Thoracic aorta (tissue), 2 donors: ENCODE measurements around the gene SH3BP1. TPM values are rescaled to one million over a fixed set of nuclear protein-coding genes. Genes with fewer than 3 reads are reported as not detected.
"Not testable (repeated sequence)": the region's sequence is repeated elsewhere in the genome, so short reads cannot be mapped to it uniquely, and the experiment has no call there.

Experiments
- ATAC-seq: fragments of 150-250 bp; one replicate; pipeline ENCODE4 v1.8.0; 2017; ENCODE audit warnings: low read depth; ENCODE audit not compliant: insufficient number of reproducible peaks, low FRiP score
- DNase-seq: peaks from one replicate; pipeline ENCODE4 v3.0.0-alpha.2; 2020; ENCODE audit warnings: low spot score
- H3K27ac ChIP-seq, 2 donors: fragments of 200-600 bp; sonication (generic); 1 replicate in 1 of 2; 2 replicates in 1 of 2; pipeline ENCODE4 v1.5.1; 2016; ENCODE audit warnings: mild to moderate bottlenecking in 2 of 2, moderate library complexity in 2 of 2
- H3K27me3 ChIP-seq: fragments of 200-600 bp; sonication (generic); replicated peaks from 2 replicates; pipeline ENCODE4 v1.6.0; 2016; ENCODE audit warnings: mild to moderate bottlenecking; ENCODE audit not compliant: insufficient read depth
- H3K36me3 ChIP-seq: fragments of 200-600 bp; sonication (generic); one replicate; pipeline ENCODE4 v1.5.1; 2016
- H3K4me1 ChIP-seq, 2 donors: fragments of 200-600 bp; sonication (generic); 1 replicate in 1 of 2; 2 replicates in 1 of 2; pipeline versions ENCODE4 v1.5.1 to v1.6.0; 2016; ENCODE audit warnings: low read depth in 2 of 2, mild to moderate bottlenecking in 1 of 2; ENCODE audit not compliant: control insufficient read depth in 1 of 2
- H3K4me3 ChIP-seq: fragments of 200-600 bp; sonication (generic); 2 replicates; pipeline ENCODE4 v1.5.1; 2016; ENCODE audit warnings: mild to moderate bottlenecking
- H3K9me3 ChIP-seq: fragments of 200-600 bp; sonication (generic); 2 replicates; pipeline ENCODE4 v1.5.1; 2016
- total RNA-seq, 2 donors: library from RNA; depleted of rRNA; stranded (reverse); fragments of >200 nt; gene quantifications; one replicate each; pipeline versions ENCODE4 v1.1.0 to v1.2.3, GENCODE V29; 2016
- TF ChIP-seq, protein P1 (sequence below): fragments of 200-600 bp; sonication (generic); IDR thresholded peaks from one replicate; pipeline ENCODE4 v1.5.1; 2019; ENCODE audit warnings: antibody characterized with exemption

SH3BP1 gene
- total RNA-seq, 2 donors from 2014 or later = 5.6 to 14.2 TPM

DNA sequence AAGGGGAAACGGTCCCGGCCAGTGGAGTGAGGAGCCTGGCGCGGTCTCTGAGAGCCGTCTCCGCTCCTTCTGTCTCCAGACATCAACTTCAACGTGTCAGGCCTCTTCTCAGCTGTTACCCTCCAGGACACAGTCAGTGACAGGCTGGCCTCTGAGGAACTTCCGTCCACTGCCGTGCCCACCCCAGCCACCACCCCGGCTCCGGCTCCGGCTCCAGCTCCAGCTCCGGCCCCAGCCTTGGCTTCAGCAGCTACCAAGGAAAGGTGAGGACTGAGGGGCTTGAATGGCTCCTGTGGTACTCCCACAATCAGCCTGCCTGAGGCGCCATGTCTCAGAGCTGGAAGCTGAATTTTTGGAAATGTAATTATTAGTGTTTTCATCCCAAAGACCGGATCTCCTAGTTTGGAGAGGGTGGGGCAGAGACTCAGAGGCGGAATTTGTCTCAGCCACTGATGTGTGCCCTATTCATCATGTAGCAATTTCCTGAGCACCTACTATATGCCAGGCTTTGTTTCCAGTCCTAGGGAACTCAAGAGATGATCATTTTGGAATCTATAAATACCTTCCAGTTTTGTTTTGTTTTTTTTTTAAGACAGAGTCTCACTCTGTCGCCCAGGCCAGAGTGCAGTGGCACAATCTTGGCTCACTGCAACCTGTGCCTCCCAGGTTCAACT lies 11.1 kb downstream of the SH3BP1 start:
- DNase-seq (no peak), ATAC-seq (no peak)
- no peaks in the 10 kb centered on the region for H3K9me3 ChIP-seq
- TF ChIP-seq, protein P1, sequence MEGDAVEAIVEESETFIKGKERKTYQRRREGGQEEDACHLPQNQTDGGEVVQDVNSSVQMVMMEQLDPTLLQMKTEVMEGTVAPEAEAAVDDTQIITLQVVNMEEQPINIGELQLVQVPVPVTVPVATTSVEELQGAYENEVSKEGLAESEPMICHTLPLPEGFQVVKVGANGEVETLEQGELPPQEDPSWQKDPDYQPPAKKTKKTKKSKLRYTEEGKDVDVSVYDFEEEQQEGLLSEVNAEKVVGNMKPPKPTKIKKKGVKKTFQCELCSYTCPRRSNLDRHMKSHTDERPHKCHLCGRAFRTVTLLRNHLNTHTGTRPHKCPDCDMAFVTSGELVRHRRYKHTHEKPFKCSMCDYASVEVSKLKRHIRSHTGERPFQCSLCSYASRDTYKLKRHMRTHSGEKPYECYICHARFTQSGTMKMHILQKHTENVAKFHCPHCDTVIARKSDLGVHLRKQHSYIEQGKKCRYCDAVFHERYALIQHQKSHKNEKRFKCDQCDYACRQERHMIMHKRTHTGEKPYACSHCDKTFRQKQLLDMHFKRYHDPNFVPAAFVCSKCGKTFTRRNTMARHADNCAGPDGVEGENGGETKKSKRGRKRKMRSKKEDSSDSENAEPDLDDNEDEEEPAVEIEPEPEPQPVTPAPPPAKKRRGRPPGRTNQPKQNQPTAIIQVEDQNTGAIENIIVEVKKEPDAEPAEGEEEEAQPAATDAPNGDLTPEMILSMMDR = no peak
- H3K4me1 ChIP-seq = no peaks in the 10 kb centered on the region
- H3K27ac ChIP-seq = no peak overlapping the region
- H3K36me3 ChIP-seq = no peaks in the 10 kb centered on the region
- no peaks in the 10 kb centered on the region for H3K27me3 ChIP-seq
- H3K4me3 ChIP-seq = no peak overlapping the region

DNA sequence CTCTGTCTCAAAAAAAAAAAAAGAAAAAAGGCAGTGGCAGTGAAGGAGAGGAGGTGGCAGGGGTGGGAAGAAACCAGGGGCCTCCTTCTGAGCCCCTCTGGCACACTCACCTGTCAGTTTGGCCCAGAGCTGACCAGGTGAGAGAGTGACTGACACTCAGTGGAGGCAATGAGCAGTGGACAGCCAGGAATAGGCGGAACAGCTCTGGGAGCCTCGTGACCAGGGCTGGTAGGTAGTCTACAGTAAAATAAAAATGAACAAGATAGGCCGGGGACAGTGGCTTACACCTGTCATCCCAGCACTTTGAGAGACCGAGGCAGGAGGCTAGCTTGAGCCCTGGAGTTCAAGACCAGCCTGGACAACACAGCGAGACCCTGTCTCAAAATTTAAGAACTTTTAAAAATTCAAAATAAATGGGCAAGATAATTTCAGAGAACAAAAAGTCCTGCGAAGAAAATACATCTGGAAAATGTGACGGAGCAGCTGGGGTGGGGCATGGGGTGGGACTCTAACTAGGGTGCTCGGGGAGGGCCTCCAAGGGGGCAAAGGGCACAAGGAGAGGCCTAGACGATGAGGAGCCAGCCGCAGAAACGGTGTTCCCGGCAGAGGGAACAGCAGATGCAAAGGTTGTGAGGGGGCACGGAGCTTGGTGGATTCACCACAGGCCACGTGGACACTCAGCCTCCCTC lies 15.2 kb downstream of the SH3BP1 start:
- ATAC-seq (no peak), DNase-seq (no peak)
- Histone ChIP-seq H3K36me3 (no peaks in the 10 kb centered on the region), H3K4me3 (no peak overlapping the region), H3K9me3 (no peaks in the 10 kb centered on the region), H3K4me1 (peaks cover 6 to 14% of the 10 kb centered on the region in 2 donors), H3K27ac (no peak overlapping the region), H3K27me3 (no peaks in the 10 kb centered on the region)
- TF ChIP-seq, protein P1 = no peak

DNA sequence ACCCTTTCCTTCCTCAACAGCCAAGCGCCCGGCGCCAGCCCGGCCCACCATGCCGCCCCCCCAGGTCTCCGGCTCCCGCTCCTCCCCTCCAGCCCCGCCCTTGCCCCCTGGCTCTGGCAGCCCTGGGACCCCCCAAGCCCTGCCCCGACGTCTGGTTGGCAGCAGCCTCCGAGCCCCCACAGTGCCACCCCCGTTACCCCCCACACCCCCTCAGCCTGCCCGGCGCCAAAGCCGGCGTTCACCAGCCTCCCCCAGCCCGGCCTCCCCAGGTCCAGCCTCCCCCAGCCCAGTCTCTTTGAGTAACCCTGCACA lies 15.7 kb downstream of the SH3BP1 start:
- DNase-seq (no peak), ATAC-seq (no peak)
- no peak overlapping the region for H3K27ac ChIP-seq
- TF ChIP-seq, protein P1 = no peak
- H3K27me3 ChIP-seq = no peaks in the 10 kb centered on the region
- H3K4me3 ChIP-seq = no peak overlapping the region
- H3K36me3 ChIP-seq = no peaks in the 10 kb centered on the region
- H3K9me3 ChIP-seq = no peaks in the 10 kb centered on the region
- peaks cover 7 to 19% of the 10 kb centered on the region in 2 donors for H3K4me1 ChIP-seq

DNA sequence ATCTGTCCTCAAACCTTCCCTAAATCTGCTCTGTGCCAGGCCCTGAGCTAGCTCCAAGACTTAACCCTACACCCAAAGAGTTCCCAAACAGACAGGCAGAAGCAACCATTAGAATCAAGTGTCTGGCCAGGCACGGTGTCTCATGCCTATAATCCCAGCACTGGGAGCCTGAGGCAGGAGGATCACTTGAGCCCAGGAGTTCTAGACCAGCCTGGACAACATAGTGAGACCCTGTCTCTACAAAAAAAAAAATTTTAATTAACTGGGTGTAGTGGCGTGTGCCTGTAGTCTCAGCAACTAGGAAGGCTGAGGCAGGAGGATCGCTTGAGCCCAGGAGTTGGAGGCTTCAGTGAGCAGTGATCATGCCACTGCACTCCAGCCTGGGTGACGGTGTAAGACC lies 17.1 kb downstream of the SH3BP1 start:
- not testable (repeated sequence) for DNase-seq, H3K4me3 ChIP-seq, H3K9me3 ChIP-seq, H3K27me3 ChIP-seq, H3K36me3 ChIP-seq, H3K27ac ChIP-seq, ATAC-seq
- peaks cover 11 to 33% of the 10 kb centered on the region in 2 donors for H3K4me1 ChIP-seq

DNA sequence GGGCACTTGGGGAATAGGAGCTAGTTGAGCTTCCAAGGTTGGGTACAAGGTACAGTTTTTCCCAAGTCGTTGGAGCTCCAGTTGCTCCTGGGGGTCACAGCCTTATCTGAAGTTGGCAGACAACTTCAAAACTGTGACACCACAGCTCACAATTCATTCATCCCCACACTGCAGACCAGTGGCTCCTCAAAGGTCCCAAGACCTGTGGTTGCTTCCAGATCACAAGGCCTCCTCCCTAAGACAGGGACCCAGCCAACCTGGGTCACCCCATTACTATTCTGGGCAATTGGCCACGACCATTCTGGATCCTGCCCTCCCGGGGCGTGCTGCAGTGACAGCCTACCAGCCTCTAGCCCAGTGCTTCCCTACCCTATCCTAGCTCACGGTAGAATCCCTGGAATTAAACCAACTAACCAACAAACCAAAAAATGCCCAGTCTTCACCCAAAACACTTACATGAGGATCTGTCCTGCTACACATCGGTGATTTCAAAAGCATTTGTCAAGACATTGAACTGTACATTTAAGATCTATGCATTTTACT lies 18.2 kb downstream of the SH3BP1 start:
- TF ChIP-seq, protein P1 = no peak
- Histone ChIP-seq H3K4me1 (peaks cover 11 to 39% of the 10 kb centered on the region in 2 donors), H3K27me3 (no peaks in the 10 kb centered on the region), H3K4me3 (peak overlapping the region; percentile 71), H3K27ac (peak overlapping the region; percentile 81 to 83), H3K9me3 (no peaks in the 10 kb centered on the region), H3K36me3 (no peaks in the 10 kb centered on the region)
- no peak for DNase-seq
- no peak for ATAC-seq
